Heart right ventricle (tissue), 16 donors: ENCODE data around the gene FZR1. TPM values are rescaled to one million over a fixed set of nuclear protein-coding genes. Genes with fewer than 3 reads are reported as not detected.
"Not testable (repeated sequence)": the region's sequence is repeated elsewhere in the genome, so short reads cannot be mapped to it uniquely, and the experiment has no call there.

ENCODE experiments used
- ATAC-seq, 8 donors: fragments of 200-7000 bp; cut with Tn5 transposase; one replicate each; pipeline ENCODE4 v1.9.1; 2020; ENCODE audit warnings: mild to moderate bottlenecking in 8 of 8, moderate library complexity in 8 of 8, moderate number of reproducible peaks in 1 of 8
- DNase-seq, 2 donors: peaks; one replicate each; pipeline ENCODE4 v3.0.0-alpha.2; 2020
- H3K27ac ChIP-seq, 10 donors: fragments of 200-600 bp; sonication (generic) in 2 of 10; one replicate each; pipeline versions ENCODE4 v1.5.0 to v1.8.0; 2020 to 2022; ENCODE audit warnings: mild to moderate bottlenecking in 3 of 10
- H3K27me3 ChIP-seq, 7 donors: fragments of 200-600 bp; one replicate each; pipeline ENCODE4 v1.8.0; 2021 to 2022; ENCODE audit warnings: mild to moderate bottlenecking in 2 of 7
- H3K36me3 ChIP-seq, 9 donors: fragments of 200-600 bp; sonication (generic) in 1 of 9; one replicate each; pipeline versions ENCODE4 v1.5.0 to v1.8.0; 2020 to 2022; ENCODE audit warnings: mild to moderate bottlenecking in 2 of 9
- H3K4me1 ChIP-seq, 9 donors: fragments of 200-600 bp; sonication (generic) in 1 of 9; one replicate each; pipeline versions ENCODE4 v1.5.0 to v1.8.0; 2020 to 2022; ENCODE audit warnings: mild to moderate bottlenecking in 4 of 9
- H3K4me3 ChIP-seq, 10 donors: fragments of 200-600 bp; sonication (generic) in 2 of 10; one replicate each; pipeline versions ENCODE4 v1.5.0 to v1.8.0; 2020 to 2022; ENCODE audit warnings: mild to moderate bottlenecking in 7 of 10, moderate library complexity in 2 of 10
- H3K9me3 ChIP-seq, 11 donors: fragments of 200-600 bp in 10 of 11; sonication (generic) in 2 of 11; one replicate each; pipeline versions ENCODE4 v1.5.0 to v1.8.0; 2013 to 2022; ENCODE audit warnings: mild to moderate bottlenecking in 2 of 11, control low read depth in 1 of 11, moderate library complexity in 1 of 11
- WGBS, 2 donors: extraction: QIAGEN DNeasy Blood & Tissue Kit; methylation state at CpG; one replicate each; pipeline ENCODE4 v1.1.7; 2013; ENCODE audit warnings: inconsistent platforms in 1 of 2; 5-methylcytosine and 5-hydroxymethylcytosine counted together
- intact Hi-C, 10 donors: fragments of 100-400 bp; cut with DNase I; formaldehyde crosslinking; loops; one replicate each; pipeline versions ENCODE4 v1.11.1 to v1.14.2; 2022
- polyA plus RNA-seq, 2 donors: library from polyadenylated mRNA; stranded (reverse); fragments of 200-250 nt; gene quantifications; one replicate each; pipeline ENCODE4 v1.2.3, GENCODE V29; 2013
- total RNA-seq, 10 donors: library from RNA; stranded (reverse); fragmentation: NEBNext Ultra II Directional in 3 of 10; extraction: Animal tissue kit (Norgen Biotek cat#: 25700) in 3 of 10; gene quantifications; one replicate each; pipeline versions ENCODE4 v1.2.1 to v1.2.4, GENCODE V29; 2021 to 2023
- TF ChIP-seq, protein P1 (sequence below), 9 donors: fragments of 200-600 bp; sonication (generic) in 2 of 9; IDR thresholded peaks; one replicate each; pipeline versions ENCODE4 v1.5.0 to v1.8.0; 2021 to 2022; ENCODE audit warnings: antibody characterized with exemption in 9 of 9, mild to moderate bottlenecking in 5 of 9, moderate library complexity in 1 of 9
- donor health status: Arrhythmogenic right ventricular cardiomyopathy.
- donor health status: ischemic (EF 13 %, LVEDD 7.1; RV severe dilation, severe dysfunction).
- donor health status: healthy with polysubstance abuse.
- donor health status: DM: no; HTN: yes; CAD: no.
- donor health status: DM: no; HTN: no; CAD: no.
- donor health status: ischemic (EF 25% LVEDD 6.9; RV normal size, moderate dysfunction).
- donor health status: ischemic (EF 25% LVEDD 5.7; RV mildly dilated, moderate dysfunction).
- donor health status: healthy.
- donor health status: DM: yes; HTN: yes; CAD: no.
- donor health status: Ischemic cardiomyopathy.
- donor health status: ischemic (EF 35%, LVEDD 5.7; RV mildly dilated, moderate dysfunction).
- donor health status: nonischemic (EF 11% LVEDD 7.7; RV severe dilation, severe dysfunction).
- donor health status: DM: yes; HTN: yes; CAD: no.
- donor health status: PGD.
- donor health status: ischemic (EF 29% LVEDD 5.4; RV normal size, mild dysfunction).
- donor health status: nonischemic (EF 23%, LVEDD 6.1; RV moderate dilation, normal function).

Gene FZR1
- total and polyA plus RNA-seq, 12 donors = 13.5 to 30.8 (median 24.7) TPM

DNA sequence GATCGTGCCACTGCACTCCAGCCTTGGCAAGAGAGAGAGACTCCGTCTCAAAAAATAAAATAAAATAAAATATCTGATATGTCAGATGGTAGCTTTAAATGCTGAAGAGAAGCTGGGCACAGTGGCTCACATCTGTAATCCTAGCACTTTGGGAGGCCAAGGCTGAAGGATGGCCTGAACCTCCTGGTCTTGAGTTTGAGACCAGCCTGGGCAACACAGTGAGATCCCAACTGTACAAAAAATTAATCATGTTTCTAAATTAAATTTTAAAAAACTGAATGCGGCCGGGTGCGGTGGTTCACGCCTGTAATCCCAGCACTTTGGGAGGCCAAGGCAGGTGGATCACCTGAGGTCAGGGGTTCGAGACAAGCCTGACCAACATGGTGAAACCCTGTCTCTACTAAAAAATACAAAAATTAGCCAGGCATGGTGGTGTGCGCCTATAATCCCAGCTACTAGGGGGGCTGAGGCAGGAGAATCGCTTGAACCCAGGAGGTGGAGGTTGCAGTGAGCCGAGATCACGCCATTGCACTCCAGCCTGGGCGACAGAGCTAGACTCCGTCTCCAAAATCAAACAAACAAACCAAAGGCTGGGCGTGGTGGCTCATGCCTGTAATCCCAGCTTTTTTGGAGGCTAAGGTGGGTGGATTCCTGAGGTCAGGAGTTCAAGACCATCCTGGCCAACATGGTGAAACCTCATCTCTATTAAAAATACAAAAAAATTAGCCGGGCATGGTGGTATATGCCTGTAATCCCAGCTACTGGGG, 78.1 kb downstream of the FZR1 start:
- intact Hi-C loops = loop anchor here in 1 of 10 donors (5.0 kb wide), 1 partner anchor 33 kb away; no protein-coding TSS in a partner anchor
- WGBS, 2 donors = 90 to 91% methylated on average over 15 of the region's 15 CpGs
- not testable (repeated sequence) for H3K36me3 ChIP-seq

DNA sequence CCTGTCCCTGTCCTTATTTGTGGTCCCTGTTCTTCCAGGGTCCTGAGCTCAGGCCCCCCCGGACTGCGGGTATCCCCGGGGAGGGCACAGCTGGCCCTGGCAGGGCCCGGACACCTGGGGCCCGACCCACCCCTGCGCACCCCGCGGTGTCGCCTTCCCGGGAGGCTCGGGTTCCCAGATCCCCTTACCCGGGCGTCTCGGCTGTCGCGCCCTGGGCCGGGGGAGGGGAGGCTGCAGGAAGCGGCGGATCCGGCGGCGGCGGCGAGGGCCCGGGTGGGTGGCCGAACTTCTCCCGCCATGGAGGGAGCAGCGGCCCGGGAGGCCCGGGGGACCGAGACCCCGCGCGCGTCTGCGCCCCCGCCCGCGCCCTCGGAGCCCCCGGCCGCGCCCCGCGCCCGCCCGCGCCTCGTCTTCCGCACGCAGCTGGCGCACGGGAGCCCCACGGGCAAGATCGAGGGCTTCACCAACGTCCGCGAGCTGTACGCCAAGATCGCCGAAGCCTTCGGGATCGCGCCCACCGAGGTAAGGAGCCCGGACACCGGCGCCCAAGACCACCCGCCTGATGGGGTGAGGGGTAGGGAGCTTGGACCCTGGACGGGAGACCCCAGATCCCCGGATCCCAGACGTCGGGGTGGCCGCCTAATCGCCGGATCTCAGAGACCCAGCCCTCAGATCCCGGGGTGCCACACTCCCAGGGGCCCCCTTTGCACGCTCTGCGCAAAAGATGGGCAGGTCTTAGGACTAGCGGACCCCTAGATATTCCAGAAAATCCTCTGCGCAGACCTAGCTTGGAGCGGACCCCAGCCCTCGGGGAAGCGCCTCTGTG, 79.4 kb downstream of the FZR1 start, which contains the start of gene GIPC3:
Gene GIPC3 (plus strand): TSS at position 178 of the 826 bp plus-strand sequence. CDS start 120 bp downstream, at position 298.
- DNase-seq (no peak), ATAC-seq (peak in 2 of 8 donors; percentile 11 to 20)
- peaks cover 11 to 33% (median 21%) of the 10 kb centered on the region in 7 donors for H3K27me3 ChIP-seq
- no peaks in the 10 kb centered on the region for H3K9me3 ChIP-seq
- TF ChIP-seq, protein P1, sequence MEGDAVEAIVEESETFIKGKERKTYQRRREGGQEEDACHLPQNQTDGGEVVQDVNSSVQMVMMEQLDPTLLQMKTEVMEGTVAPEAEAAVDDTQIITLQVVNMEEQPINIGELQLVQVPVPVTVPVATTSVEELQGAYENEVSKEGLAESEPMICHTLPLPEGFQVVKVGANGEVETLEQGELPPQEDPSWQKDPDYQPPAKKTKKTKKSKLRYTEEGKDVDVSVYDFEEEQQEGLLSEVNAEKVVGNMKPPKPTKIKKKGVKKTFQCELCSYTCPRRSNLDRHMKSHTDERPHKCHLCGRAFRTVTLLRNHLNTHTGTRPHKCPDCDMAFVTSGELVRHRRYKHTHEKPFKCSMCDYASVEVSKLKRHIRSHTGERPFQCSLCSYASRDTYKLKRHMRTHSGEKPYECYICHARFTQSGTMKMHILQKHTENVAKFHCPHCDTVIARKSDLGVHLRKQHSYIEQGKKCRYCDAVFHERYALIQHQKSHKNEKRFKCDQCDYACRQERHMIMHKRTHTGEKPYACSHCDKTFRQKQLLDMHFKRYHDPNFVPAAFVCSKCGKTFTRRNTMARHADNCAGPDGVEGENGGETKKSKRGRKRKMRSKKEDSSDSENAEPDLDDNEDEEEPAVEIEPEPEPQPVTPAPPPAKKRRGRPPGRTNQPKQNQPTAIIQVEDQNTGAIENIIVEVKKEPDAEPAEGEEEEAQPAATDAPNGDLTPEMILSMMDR (IDR thresholded peaks at IDR 0.05) = no peak
- H3K4me1 ChIP-seq = peaks cover 0 to 20% (median 11%) of the 10 kb centered on the region in 9 donors
- WGBS, 2 donors = 4 to 5% methylated on average over 73 to 81 of the region's 84 CpGs
- H3K4me3 ChIP-seq = peak within 1 kb of the TSS; percentile 12 to 62 (median 54)
- H3K36me3 ChIP-seq = peaks cover 0 to 5% (median 0%) of the 10 kb centered on the region in 9 donors
- intact Hi-C loops = loop anchor here in 6 of 10 donors (1.0 to 2.0 kb wide), 2 partner anchors 33 kb away; no protein-coding TSS in a partner anchor
- H3K27ac ChIP-seq = peak within 1 kb of the TSS in 8 of 10 donors; percentile 11 to 75 (median 26)

More for the DNA sequence above, 78.1 kb downstream of the FZR1 start:
- not testable (repeated sequence) for DNase-seq, H3K4me3 ChIP-seq, H3K9me3 ChIP-seq, H3K27ac ChIP-seq, ATAC-seq
- H3K27me3 ChIP-seq = peaks cover 11 to 33% (median 21%) of the 10 kb centered on the region in 7 donors
- H3K4me1 ChIP-seq = peaks cover 0 to 20% (median 11%) of the 10 kb centered on the region in 9 donors

DNA sequence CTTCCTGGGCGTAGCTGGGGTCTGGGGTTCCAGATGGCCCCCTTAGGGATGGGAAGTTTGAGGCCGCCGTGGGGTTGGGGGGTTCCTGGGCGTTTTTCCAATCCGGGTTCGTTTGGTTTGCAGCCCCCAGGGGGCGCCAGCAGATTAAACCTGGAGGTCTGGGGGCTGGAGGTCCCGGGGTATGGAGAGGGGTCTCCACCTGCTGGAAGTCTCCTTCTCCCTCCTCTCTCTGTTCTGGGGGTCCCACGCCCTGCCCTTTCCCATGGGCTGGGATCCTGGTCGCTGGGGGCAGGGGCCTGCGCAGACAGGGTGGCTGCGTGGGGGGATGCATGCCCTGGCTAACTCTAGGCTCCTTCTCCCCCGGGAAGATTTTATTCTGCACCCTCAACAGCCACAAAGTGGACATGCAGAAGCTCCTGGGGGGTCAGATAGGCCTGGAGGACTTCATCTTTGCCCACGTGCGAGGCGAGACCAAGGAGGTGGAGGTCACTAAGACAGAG, 80.1 kb downstream of the FZR1 start:
- no peak for DNase-seq
- Histone ChIP-seq H3K4me3 (peak overlapping the region; percentile 12 to 62 (median 54)), H3K36me3 (peaks cover 0 to 5% (median 0%) of the 10 kb centered on the region in 9 donors), H3K27me3 (peaks cover 11 to 33% (median 21%) of the 10 kb centered on the region in 7 donors), H3K4me1 (peaks cover 0 to 20% (median 11%) of the 10 kb centered on the region in 9 donors), H3K9me3 (no peaks in the 10 kb centered on the region), H3K27ac (peak overlapping the region in 6 of 10 donors; percentile 15 to 75 (median 45))
- WGBS, 2 donors = 21 to 23% methylated on average over 15 to 16 of the region's 16 CpGs
- ATAC-seq = peak in 7 of 8 donors; percentile 10 to 74 (median 34)
- intact Hi-C loops = loop anchor here in 6 of 10 donors (1.0 to 2.0 kb wide), 2 partner anchors 32 to 33 kb away; no protein-coding TSS in a partner anchor
- TF ChIP-seq, protein P1 (IDR thresholded peaks at IDR 0.05) = peak; percentile 26 to 73 (median 59)

GRCh38 chr19:3586707-3587346, 80.7 kb downstream of the FZR1 start:
- TF ChIP-seq, protein P1 (IDR thresholded peaks at IDR 0.05) = no peak

More at GRCh38 chr19:3586707-3587346, 80.7 kb downstream of the FZR1 start:
- Histone ChIP-seq H3K9me3 (no peaks in the 10 kb centered on the region), H3K4me3 (peak overlapping the region in 1 of 10 donors; percentile 60), H3K36me3 (peaks cover 0 to 5% (median 0%) of the 10 kb centered on the region in 9 donors), H3K4me1 (peaks cover 0 to 20% (median 12%) of the 10 kb centered on the region in 9 donors), H3K27me3 (peaks cover 11 to 33% (median 21%) of the 10 kb centered on the region in 7 donors), H3K27ac (peak overlapping the region in 1 of 10 donors; percentile 31)
- ATAC-seq = peak; percentile 25 to 61 (median 41)
- intact Hi-C loops = loop anchor here in 6 of 10 donors (1.0 to 2.0 kb wide), 2 partner anchors 31 to 32 kb away; no protein-coding TSS in a partner anchor
- 41 to 47% methylated on average over 31 of the region's 31 CpGs for WGBS, 2 donors
- no peak for DNase-seq
